GM19372 (cell line): ENCODE data around the gene HPCAL1.

Experiments
- ATAC-seq: cut with Tn5 transposase; IDR thresholded peaks from one replicate; pipeline ENCODE4 v1.9.1; 2021; ENCODE audit warnings: mild to moderate bottlenecking, low read depth, moderate library complexity; ENCODE audit not compliant: unreplicated experiment

Gene HPCAL1

DNA sequence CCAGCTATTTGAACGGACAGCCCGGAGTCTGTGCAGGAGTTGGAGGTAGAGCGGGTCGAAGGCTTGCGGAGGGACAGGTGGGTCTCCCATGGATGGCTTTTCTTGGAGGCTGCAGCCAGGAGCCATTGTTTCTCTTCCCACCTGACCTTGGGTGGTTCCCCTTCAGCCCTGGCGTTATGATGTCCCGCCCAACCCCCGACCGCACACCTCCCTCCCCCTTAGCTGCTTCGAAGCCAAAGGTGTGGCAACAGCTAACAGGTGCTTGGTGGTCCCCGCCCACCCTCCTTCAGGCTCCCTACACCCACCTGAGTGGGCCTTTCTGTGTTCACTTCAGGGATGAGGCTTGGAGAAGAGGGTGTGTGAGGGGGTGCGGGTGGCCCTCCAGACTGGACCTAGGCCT, 62.7 kb downstream of the HPCAL1 start:
- no peak for ATAC-seq

DNA sequence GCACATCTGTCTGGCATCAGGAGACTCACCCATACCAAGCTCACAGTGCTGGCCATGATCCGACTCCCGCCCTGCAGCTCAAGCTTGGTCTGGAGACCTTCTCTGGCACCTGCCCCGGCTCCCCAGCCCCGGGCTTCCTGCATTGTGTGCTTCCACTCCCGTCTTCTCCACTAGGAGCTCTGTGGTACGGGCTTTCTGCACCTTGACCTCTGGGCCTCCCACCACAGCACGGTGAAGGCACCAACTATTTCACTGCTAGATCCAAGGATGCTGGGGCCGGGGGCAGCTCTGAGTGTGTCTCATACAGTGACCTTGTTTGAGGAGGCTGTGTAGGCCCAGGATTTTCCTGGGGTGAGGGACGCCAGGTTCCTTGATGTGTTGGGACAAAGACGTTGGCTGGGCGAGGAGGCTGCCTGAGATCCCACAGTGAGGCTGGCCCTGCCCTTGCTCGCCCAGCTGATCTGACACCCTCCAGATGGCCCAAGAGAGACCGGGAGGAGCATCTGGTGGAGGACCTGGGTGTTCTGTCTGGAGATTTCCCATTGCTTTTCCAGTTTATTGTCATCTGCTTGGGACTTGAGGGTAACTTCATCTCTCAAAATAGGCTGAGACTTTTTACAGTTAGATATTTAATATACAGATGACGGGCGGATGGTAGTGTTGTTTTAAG, 64.0 kb downstream of the HPCAL1 start:
- ATAC-seq: no peak

DNA sequence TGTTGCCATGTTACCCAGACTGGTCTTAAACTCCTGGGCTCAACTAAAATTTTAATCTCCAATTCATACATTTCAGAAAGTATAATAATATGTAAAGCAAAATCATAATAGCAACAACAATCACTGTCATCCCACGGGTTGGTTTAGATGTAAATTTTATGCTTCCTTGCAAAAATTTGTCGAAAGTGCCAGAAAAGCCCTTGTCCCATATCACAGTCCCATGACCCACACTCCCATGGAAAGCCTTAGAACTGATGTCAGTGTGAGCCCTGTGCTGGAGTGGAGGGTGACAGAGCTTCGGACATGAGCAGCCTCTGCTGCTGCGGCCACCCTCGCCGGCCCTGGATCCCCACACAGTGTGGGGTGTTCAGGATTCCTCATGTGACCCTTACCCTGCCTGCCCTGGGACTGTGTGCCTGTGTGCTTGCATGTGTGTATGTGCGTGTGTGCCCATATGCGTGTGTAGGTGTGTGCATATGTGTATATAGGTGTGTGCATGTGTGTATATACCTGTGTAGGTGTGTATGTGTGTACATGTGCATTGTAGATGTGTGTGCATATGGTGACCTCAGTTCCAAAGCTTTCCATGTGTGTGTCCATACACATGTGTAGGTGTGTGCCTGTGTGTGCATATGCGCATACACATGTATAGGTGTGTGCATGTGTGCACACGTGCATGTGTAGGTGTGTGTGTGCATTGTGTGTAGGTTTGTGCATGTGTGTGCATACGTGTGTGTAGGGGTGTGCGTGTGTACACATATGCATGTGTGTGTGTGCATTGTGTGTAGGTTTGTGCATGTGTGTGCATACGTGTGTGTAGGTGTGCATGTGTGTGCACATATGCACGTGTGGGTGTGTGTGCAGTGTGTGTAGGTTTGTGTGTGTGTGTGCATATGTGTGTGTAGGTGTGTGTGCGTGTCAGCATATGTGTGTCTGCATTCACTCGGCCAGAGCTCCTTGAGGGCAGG, 65.1 kb downstream of the HPCAL1 start:
- ATAC-seq: no peak

DNA sequence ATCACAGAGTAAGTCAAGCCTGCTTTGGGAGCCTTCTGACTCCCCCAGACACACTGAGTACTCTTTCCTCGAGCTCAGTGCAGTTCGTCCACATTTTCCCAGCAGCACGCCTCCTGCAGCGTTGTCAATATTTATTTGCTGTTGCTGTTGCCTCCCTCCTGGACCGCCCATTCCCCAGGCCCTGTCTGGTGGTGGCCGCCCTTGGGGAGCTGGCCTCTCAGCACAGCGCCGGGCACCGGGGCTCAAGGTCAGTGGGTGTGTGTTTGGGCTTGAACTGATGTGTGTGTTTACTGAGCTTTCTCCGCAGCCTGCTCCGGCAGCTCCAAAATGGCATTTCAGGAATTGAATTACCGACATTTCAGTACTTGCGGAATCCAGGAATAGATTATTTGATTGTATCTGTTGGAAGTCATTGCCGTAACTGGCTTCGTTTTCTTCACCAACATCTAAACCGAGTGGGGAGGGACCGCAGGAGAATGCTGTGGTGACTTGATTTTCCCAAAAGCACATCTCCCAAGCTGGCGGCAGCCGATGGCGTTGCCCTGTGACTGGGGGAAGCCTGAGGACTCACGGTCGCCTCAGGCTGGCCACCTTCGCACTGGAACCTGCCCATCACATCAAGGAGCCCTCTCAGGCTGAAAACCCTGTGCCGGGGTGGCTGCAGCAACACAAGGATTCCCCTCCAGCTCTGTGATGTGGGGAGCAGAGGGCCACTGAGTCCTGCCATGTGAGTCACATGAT, 66.0 kb downstream of the HPCAL1 start:
- no peak for ATAC-seq

DNA sequence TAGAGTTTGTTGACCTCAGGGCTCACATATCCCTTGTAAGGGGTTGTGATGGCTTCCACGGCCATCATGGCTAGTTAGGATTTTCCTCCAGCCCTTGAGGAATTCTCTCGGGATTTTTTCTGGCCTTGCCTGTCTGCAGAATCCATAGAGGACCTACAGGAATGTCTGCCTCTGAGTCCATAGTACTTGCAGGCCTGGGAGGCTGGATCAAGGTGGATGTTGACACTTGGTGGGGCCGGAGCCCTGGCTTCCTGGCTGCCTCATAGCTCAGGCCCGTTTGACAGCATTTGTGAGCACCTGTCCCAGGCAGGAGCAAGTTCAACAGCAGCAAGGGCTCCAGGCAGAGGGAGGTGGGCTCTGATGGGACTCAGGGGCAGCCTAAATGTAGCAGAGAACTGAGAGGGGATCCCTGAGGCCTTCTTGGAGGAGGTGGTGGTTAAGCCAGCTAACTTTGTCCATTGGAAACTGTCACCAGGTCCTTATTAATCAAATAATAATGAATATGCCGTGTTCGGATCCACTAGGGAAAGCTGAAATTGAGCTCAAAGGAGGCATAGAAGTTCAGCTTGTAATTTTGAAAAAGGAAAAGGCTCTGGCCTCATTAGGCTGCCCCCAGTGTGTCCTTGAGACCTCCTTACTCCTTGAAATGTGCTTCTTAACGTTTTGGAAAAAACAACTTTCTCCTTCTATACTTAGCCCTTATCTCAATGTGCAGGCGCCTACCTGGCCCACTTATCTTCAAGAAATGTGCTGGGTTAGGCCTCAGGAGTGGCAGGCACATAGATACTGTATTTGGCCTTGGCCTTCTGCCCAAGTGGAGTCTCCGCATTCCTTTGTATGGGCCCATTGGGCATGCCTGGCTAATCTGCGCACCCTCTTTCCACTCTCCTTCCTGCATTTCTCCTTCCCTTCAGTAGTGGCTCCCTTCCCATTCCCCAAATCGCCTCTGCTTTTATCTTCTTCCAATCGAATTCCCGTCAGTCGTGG, 66.9 kb downstream of the HPCAL1 start:
- ATAC-seq: no peak

DNA sequence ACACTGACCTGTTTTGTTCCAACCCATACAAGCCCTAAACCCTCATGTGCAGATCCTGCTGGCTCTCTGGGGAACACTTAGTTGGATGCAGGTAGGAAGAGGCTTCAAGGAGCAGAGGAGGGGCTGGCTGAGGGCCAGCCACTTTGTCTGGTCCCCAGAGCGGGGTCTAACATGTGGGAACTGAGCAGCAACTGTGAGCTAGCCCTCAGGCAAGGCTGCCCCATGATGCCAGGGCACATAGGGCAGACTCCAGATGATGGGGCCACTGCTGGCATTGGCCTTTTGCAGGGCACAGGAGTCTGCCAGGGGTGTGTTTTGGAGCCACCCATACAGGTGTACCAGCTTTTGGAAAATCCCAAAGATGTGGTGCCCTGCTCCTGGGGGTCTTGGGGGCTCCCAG, 67.7 kb downstream of the HPCAL1 start:
- ATAC-seq: no peak

DNA sequence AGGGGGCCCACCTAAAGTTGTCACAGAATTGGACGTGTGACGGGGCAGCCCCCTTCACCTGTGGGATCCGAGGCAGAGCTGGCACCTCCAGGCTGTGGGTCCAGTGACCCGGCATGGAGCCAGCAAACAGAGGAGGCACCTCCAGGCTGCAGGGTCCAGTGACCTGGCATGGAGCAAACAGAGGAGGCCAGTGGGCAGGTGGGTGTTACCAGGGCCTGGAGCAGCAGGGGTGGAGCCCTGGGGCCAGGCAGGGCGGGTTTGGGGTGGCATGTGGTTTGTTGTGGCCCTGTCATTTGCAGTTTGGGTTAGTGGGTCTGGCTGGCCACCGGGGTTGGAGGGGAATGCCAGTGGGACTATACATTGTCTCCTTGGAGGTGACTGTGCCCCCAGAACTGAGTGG, 68.2 kb downstream of the HPCAL1 start:
- ATAC-seq: no peak

DNA sequence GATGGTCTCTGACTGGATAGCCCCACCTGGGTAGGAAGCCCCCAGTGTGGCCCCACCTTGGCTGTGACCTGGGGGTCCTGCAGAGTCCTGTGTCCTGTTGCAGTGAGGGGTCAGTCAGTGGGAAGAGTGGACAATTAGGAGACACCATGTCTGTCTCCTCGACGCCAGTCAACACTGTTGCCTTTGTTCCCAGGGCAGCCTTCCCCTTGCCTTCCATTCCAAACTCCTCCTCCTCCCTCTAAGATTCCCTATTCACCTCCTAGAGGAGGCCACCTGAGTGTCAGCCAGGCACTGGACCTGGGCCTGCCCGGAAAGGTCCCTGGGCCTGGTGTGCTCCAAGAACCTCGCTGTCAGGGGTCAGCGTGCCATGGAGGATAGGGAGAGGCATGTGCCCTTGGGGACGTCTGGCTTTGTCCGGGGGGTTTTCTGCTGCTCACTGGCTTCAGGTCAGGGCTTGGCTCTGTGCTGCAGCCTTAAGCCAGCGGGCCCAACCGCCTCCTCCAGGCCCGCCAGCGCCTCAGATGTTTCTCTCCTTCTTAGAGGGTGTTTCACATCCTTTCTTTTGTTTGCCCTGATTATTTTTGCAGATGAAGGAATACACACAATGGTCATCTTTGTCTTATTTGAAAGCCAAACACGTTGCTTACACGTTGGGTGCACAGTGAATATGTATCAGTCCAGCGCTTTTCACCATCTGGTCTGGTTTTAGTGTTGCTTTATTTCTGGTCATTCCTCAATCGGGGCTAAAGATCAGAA, 68.9 kb downstream of the HPCAL1 start:
- ATAC-seq: no peak

DNA sequence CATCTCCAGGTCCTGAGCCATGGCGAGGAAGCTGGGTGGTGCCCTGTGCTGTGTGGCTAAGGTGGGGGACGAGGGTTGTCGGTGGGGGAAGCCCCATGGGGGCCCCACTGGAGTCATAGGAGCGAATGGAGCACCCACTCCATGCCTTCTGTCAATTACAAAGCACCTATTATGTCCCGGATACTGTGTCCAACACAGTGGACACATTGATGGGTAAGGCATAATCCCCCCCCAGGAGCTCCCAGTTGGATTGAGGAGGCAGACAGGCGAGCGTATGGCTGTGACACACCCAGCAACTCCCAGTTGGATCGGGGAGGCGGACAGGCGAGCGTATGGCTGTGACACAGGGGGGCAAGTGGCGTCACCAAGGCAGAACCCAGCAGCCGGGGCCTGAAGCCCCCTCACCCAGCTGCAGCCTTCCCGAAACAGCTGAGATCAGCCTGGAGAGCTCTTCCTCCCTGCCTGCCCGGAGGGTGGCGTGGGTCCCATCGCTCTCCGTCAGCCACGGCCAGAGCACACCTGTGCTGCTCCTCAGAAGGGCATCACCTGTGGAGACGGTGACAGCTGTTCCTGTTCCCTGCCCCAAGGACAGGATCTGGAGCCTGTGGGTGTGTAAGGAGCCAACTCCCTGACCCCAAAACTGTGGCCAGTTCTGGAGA, 69.6 kb downstream of the HPCAL1 start:
- ATAC-seq: no peak

DNA sequence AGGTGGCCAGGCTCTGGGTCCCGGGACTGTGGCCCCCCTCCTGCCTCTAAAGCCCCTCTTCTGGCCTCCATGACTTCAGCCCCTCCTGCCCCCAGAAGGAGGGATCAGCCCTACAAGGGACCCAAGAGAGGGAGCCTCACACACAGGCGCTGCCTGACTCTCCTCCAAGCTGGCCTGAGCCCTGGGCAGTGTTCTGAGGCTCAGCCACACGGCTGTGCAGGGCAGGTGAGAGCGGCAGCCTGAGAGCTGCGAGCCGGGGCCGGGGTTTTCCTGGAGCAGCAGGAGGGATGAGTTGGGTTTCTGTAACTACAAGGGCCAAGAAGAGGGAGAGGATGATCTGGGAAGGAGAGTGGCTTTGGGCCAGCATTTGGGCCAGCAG, 70.1 kb downstream of the HPCAL1 start:
- no peak for ATAC-seq

DNA sequence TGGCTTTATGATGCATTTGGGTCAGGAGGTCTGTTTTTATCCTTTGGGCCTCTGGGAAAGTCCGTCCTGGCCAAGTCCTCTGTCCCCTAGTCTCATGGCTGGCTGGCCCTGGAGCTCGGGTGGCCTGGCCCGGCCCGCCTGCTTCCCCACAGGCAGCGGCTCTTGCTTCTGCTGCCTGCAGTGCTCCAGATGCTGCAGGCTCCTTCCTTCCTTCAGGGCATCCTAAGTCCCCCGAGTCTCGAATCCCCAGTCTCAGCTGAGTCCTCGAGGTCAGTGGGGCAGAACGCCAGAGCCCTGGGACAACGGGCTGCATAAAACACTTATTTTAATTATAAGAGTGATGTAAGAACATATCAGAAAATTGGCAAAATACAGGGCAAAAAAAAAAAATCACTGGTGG, 71.2 kb downstream of the HPCAL1 start:
- ATAC-seq: no peak

DNA sequence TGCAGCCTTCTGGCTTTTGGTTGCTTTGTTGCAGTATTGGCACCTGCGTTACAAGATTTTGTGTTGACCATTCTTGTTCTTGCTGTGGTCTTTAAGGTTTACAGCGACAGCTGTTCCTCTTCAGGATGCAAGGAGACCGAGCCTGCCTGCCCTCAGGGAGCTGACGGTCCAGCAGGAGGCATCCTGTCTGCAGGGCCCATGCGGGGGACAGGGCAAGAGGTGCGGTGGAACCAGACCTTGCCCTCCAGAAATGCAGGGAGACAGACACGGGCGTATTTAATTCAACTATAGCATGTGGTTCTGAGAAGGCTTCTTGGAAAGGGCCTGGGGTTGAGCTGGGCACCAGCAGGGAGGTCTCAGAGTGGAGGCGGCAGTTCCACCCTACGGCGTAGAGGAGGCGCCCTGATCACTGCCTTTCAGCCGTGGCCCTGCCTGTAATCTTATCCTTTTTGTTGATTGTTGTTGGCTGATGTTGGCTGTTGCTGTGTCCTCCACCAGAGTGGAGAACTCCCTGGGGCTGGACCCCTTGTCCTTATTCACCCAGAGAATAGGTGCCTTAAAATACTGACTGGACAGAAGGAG, 71.7 kb downstream of the HPCAL1 start:
- no peak for ATAC-seq

DNA sequence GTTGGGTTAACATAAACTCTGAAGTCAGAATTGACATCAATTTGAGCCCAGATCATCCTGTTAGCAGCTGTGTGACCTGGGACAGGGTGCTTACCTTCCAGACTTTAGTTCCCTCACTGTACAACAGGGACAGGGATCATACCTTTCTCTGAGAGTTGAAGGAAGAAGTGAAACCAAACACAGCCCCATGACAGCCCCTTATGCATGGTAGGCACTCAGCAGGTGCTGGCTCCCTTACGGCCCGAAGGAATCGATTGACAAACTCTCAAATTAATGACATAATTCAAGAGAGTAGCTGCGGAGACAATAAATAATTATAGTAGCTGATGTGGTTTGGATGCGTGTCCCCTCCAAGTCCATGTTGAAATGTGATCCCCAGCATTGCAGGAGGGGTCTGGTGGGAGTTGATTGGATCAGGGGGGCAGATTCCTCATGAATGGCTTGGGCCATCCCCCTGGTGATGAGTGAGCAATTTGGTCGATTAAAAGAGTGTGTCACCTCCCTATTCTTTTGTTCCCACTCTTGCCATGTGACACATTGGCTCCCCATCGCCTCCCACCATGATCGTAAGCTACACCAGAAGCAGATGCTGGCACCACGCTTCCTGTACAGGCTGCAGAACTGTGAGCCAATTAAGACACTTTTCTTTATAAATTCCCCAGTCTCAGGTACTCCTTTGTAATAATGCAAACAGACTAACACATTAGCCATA, 73.0 kb downstream of the HPCAL1 start:
- peak; percentile 40 for ATAC-seq

DNA sequence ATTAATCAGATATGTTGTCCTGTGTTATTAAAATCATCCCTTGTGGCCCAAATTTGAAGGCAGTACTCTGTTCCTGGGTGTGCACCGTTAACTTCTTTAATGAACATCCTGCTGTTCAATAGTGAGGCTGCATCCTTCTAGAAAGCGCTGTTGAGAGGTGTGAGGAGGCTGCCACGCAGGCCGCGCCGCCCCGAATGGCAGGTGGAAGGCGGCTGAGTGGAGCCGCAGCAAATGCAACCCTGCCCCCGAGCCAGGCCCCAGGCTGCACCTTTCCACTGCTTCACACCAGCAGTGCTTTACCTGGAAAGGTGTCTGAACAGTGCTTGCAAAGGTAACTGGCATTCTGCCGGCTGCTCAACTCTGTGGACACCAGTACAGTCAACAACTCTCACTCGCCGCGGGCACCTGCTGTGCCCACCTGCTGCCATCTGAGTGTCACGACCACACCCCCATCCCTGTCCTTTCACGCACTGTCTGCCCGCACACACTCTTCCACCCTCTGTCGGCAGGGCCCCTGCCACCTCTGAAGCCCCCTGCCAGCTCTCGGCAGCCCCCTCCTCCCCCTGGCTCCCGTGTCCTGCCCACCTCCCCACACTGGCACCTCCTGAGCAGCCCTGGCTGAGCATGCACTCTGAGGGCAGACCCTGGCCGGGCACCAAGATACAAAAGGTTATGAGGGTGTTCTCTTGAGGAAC, 74.5 kb downstream of the HPCAL1 start:
- ATAC-seq: no peak

DNA sequence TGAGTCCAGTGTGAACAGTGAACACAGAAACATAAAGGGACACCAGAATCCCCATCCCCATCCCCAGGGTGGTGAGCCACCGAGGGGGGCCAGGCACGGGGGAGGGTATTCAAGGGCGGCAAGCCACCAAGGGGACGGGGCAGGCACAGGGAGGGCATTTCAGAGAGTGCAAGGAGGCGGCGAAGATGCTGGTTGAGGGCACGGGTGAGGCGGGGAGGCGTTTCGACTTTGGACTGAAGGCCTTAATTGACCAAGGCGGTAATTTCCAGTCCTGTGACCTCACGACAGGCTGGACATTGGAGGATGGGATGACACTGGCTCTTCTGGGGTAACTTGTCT, 75.0 kb downstream of the HPCAL1 start:
- ATAC-seq: no peak

DNA sequence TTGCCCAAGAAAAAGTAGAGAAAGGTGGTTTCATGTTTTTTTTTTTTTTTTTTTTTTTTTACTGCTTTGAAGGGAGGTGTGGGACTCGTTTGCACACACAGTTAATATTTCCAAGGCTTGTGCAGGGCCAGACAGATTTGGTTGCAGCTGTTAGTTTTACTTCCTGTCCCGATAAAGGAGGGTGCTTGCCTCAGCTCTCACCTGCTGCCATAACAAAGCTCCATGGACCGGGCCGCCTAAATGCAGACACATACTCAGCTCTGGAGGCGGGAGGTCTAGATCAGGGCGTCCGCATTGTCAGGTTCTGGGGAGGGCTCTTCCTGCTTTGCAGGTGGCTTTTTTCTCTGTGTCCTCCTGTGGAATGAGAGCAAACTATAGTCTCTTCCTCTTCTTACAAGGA, 75.5 kb downstream of the HPCAL1 start:
- ATAC-seq: peak; percentile 63
